ENCODE measurements around the gene ARAP1. TPM values are rescaled to one million over a fixed set of nuclear protein-coding genes. Genes with fewer than 3 reads are reported as not detected.

The ARAP1 gene
- total RNA-seq, 1 experiment from 2014 or later = 86.2 TPM

DNA sequence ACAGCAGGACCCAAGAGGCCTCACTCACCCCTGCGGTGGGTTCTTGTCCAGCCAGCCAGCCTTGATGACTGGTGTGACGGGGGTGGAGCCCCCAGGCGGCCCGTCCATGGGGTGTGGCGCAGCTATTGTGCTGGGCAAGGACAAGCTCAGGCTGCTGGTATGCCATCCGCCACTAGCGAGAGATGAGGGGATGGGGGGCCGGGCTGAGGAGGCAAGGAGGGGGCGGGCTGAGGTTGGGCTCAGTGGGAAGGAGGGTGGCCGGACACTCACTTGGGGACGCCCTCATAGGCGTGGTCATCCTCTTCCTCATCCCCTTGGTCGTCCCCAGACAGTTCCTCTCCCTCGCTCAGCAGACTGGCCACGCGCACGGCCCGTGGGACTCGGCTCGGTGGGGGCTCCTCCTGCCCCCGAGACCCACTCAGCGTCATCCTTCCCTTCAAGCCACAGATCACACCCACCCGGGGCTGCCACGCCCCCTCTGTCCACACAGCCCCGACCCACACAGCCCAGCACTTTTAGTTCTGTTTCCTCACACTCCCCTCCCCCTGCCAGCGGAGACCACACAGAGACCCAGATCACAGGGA, 39.9 kb downstream of the ARAP1 start:
- Histone ChIP-seq H3K4me2 (ENCODE audit: low read length) (no peak overlapping the region), H4K20me1 (ENCODE audit: low read length) (no peaks in the 10 kb centered on the region), H3K9me3 (ENCODE audit: low read length) (no peaks in the 10 kb centered on the region), H3K27ac (ENCODE audit: low read length) (no peak overlapping the region), H3K9me2 (replicated peaks; ENCODE audit: low read length) (no peaks in the 10 kb centered on the region), H3K4me3 (ENCODE audit: low read length) (no peak overlapping the region), H3K27me3 (ENCODE audit: low read length) (no peaks in the 10 kb centered on the region), H3K9ac (ENCODE audit: low read length) (no peak overlapping the region), H2AFZ (ENCODE audit: low read length) (no peak overlapping the region), H3K79me2 (ENCODE audit: low read length) (no peaks in the 10 kb centered on the region), H3K36me3 (ENCODE audit: low read depth, low read length) (peaks cover 8% of the 10 kb centered on the region; the same call in 1 of the 2 replicates), H3F3A (ENCODE audit: low read length, unreplicated experiment) (no peaks in the 10 kb centered on the region), H3K4me1 (ENCODE audit: insufficient read depth, low read length) (no peaks in the 10 kb centered on the region)
- no peak for DNase-seq
- no TSS peak for BruUV-seq (replicated peaks)
- ChIA-PET CTCF (no interaction called here), POLR2A (ENCODE audit: unreplicated experiment) (no interaction called here)
- intact Hi-C loops (cut with micrococcal nuclease) = no loop called here
- no peak for TF ChIP-seq EZH2 (IDR thresholded peaks at IDR 0.05; ENCODE audit: low read length, unreplicated experiment)
- no peak for TF ChIP-seq EZH2phosphoT487 (IDR thresholded peaks at IDR 0.05; ENCODE audit: borderline replicate concordance, low read length)
- TF ChIP-seq, protein P1, sequence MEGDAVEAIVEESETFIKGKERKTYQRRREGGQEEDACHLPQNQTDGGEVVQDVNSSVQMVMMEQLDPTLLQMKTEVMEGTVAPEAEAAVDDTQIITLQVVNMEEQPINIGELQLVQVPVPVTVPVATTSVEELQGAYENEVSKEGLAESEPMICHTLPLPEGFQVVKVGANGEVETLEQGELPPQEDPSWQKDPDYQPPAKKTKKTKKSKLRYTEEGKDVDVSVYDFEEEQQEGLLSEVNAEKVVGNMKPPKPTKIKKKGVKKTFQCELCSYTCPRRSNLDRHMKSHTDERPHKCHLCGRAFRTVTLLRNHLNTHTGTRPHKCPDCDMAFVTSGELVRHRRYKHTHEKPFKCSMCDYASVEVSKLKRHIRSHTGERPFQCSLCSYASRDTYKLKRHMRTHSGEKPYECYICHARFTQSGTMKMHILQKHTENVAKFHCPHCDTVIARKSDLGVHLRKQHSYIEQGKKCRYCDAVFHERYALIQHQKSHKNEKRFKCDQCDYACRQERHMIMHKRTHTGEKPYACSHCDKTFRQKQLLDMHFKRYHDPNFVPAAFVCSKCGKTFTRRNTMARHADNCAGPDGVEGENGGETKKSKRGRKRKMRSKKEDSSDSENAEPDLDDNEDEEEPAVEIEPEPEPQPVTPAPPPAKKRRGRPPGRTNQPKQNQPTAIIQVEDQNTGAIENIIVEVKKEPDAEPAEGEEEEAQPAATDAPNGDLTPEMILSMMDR (conservative IDR thresholded peaks at IDR 0.05; ENCODE audit: low read depth, low read length) = no peak
- no peak for ATAC-seq

DNA sequence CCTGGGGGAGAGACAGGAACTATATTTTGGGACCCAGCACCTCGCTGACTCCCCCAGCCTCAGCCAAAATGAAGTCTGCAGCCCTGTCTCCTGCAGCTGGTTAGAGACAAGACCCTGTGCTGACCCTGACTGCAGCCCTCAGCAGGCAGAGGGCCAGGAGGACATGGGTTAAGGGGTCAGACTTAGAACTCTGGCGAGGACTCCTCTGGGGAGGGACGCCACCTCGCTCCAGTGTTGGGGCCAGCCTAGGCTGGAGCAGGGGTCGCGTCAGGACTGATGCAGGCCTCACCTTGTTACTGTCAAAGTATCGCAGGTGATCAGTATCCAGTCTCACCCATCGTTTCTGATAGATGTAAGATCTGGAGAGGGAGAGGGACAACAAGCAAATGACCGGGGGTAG, 41.1 kb downstream of the ARAP1 start:
- H3K36me3 ChIP-seq (ENCODE audit: low read depth, low read length) = peaks cover 12% of the 10 kb centered on the region; the same call in 1 of the 2 replicates
- H4K20me1 ChIP-seq (ENCODE audit: low read length) = no peaks in the 10 kb centered on the region
- no peaks in the 10 kb centered on the region for H3K9me3 ChIP-seq (ENCODE audit: low read length)
- ChIA-PET POLR2A (ENCODE audit: unreplicated experiment) (no interaction called here), CTCF (interaction anchor here (0.7 kb wide), 1 partner anchor 266 kb away, joined by 5 read pairs; no protein-coding TSS in a partner anchor)
- ATAC-seq = no peak
- no peak overlapping the region for H3K4me3 ChIP-seq (ENCODE audit: low read length)
- no peak overlapping the region for H2AFZ ChIP-seq (ENCODE audit: low read length)
- no peak overlapping the region for H3K4me2 ChIP-seq (ENCODE audit: low read length)
- no peaks in the 10 kb centered on the region for H3K79me2 ChIP-seq (ENCODE audit: low read length)
- TF ChIP-seq EZH2 (IDR thresholded peaks at IDR 0.05; ENCODE audit: low read length, unreplicated experiment) (no peak), EZH2phosphoT487 (IDR thresholded peaks at IDR 0.05; ENCODE audit: borderline replicate concordance, low read length) (no peak)
- TF ChIP-seq, protein P1 (conservative IDR thresholded peaks at IDR 0.05; ENCODE audit: low read depth, low read length) = no peak
- H3K27ac ChIP-seq (ENCODE audit: low read length) = no peak overlapping the region
- H3K27me3 ChIP-seq (ENCODE audit: low read length) = no peaks in the 10 kb centered on the region
- no peaks in the 10 kb centered on the region for H3K4me1 ChIP-seq (ENCODE audit: insufficient read depth, low read length)
- no peak overlapping the region for H3K9ac ChIP-seq (ENCODE audit: low read length)
- intact Hi-C loops (cut with micrococcal nuclease) = no loop called here
- H3F3A ChIP-seq (ENCODE audit: low read length, unreplicated experiment) = no peaks in the 10 kb centered on the region
- H3K9me2 ChIP-seq (replicated peaks; ENCODE audit: low read length) = no peaks in the 10 kb centered on the region
- DNase-seq = no peak
- no TSS peak for BruUV-seq (replicated peaks)

DNA sequence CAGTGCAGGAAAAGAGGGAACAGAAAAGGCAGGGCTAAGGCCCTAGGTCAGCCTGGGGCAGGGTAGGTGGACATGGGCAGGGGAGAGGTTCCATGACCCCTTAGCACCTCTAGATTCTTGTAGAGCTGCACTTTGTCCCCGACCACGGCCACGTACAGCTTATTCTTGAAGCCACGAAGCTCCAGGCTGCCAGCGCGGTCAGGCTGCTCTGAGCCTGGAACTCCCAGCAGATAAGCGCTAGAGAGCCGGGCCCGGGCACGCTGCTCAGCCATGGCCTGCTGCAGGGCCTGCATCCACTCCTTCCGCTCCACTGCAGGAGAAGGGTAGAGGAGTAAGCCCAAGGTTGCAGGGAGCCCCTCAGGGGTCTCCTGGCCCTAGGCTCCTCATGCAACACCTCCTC, 41.9 kb downstream of the ARAP1 start:
- H4K20me1 ChIP-seq (ENCODE audit: low read length) = no peaks in the 10 kb centered on the region
- no TSS peak for BruUV-seq (replicated peaks)
- CTCF ChIA-PET = no interaction called here

More for the DNA sequence above, 41.9 kb downstream of the ARAP1 start:
- intact Hi-C loops (cut with micrococcal nuclease) = no loop called here
- no peaks in the 10 kb centered on the region for H3F3A ChIP-seq (ENCODE audit: low read length, unreplicated experiment)
- POLR2A ChIA-PET (ENCODE audit: unreplicated experiment) = no interaction called here
- H3K36me3 ChIP-seq (ENCODE audit: low read depth, low read length) = peaks cover 12% of the 10 kb centered on the region; the same call in 1 of the 2 replicates
- H3K27me3 ChIP-seq (ENCODE audit: low read length) = no peaks in the 10 kb centered on the region
- DNase-seq (no peak), ATAC-seq (no peak)
- H3K4me3 ChIP-seq (ENCODE audit: low read length) = no peak overlapping the region
- H3K9me3 ChIP-seq (ENCODE audit: low read length) = no peaks in the 10 kb centered on the region
- H3K9ac ChIP-seq (ENCODE audit: low read length) = no peak overlapping the region
- H3K4me2 ChIP-seq (ENCODE audit: low read length) = no peak overlapping the region
- H3K79me2 ChIP-seq (ENCODE audit: low read length) = no peaks in the 10 kb centered on the region
- TF ChIP-seq EZH2phosphoT487 (IDR thresholded peaks at IDR 0.05; ENCODE audit: borderline replicate concordance, low read length) = no peak
- TF ChIP-seq, protein P1 (conservative IDR thresholded peaks at IDR 0.05; ENCODE audit: low read depth, low read length) = no peak
- no peak for TF ChIP-seq EZH2 (IDR thresholded peaks at IDR 0.05; ENCODE audit: low read length, unreplicated experiment)
- no peaks in the 10 kb centered on the region for H3K4me1 ChIP-seq (ENCODE audit: insufficient read depth, low read length)
- no peak overlapping the region for H2AFZ ChIP-seq (ENCODE audit: low read length)
- no peak overlapping the region for H3K27ac ChIP-seq (ENCODE audit: low read length)
- H3K9me2 ChIP-seq (replicated peaks; ENCODE audit: low read length) = no peaks in the 10 kb centered on the region

Measured in PC-3 (cell line).